HCT116 (cell line): ENCODE results near the gene SHANK3.

Experiments
- CEBPB ChIP-seq: IDR thresholded peaks from 2 replicates; pipeline ENCODE4 v1.6.1; 2012; ENCODE audit warnings: low read depth
- JUND ChIP-seq: IDR thresholded peaks from 2 replicates; pipeline ENCODE4 v1.6.1; 2012
- POLR2A ChIP-seq: IDR thresholded peaks from 2 replicates; pipeline ENCODE4 v1.7.0; 2011; ENCODE audit warnings: borderline replicate concordance; ENCODE audit not compliant: insufficient read depth, insufficient read length; ENCODE audit errors: extremely low read depth
- POLR2AphosphoS5 ChIP-seq: IDR thresholded peaks from 2 replicates; pipeline ENCODE4 v1.6.1; 2011; ENCODE audit warnings: mild to moderate bottlenecking, low read depth, low read length, moderate library complexity
- RAD21 ChIP-seq: IDR thresholded peaks from 2 replicates; pipeline ENCODE4 v1.6.1; 2012; ENCODE audit warnings: low read depth, mild to moderate bottlenecking
- TCF7L2 ChIP-seq: IDR thresholded peaks from 2 replicates; pipeline ENCODE4 v1.7.0; 2011; ENCODE audit warnings: borderline replicate concordance, inconsistent platforms; ENCODE audit not compliant: insufficient read depth, insufficient read length; ENCODE audit errors: extremely low read depth
- YY1 ChIP-seq: IDR thresholded peaks from 2 replicates; pipeline ENCODE4 v1.6.1; 2011; ENCODE audit warnings: low read length, low read depth, moderate library complexity, mild to moderate bottlenecking; ENCODE audit not compliant: insufficient replicate concordance; ENCODE audit errors: extremely low read depth
- ZNF274 ChIP-seq: fragments of 200-500 bp; sonication (Bioruptor generic); IDR thresholded peaks from 2 replicates; pipeline ENCODE4 v1.6.1; 2014; ENCODE audit warnings: mild to moderate bottlenecking, low read depth, low read length, inconsistent platforms
- TF ChIP-seq, protein P1 (sequence below), 3 experiments: fragments of 200-600 bp in 1 of 3; sonication (generic) in 1 of 3; IDR thresholded peaks in 2 of 3; conservative IDR thresholded peaks in 1 of 3; 2 replicates each; pipeline ENCODE4 v1.5.1; 2012 to 2017; ENCODE audit warnings: low read depth in 2 of 3, low read length in 2 of 3, antibody characterized with exemption in 1 of 3, borderline replicate concordance in 1 of 3, control low read depth in 1 of 3, mild to moderate bottlenecking in 1 of 3, mixed read lengths in 1 of 3, mixed run types in 1 of 3, moderate library complexity in 1 of 3; ENCODE audit not compliant: insufficient read depth in 1 of 3
- TF ChIP-seq, protein P2 (sequence below): IDR thresholded peaks from 2 replicates; pipeline ENCODE4 v1.6.1; 2012; ENCODE audit warnings: low read depth
- TF ChIP-seq, protein P3 (sequence below): IDR thresholded peaks from 2 replicates; pipeline ENCODE4 v1.6.1; 2012
- TF ChIP-seq, protein P4 (sequence below): IDR thresholded peaks from 2 replicates; pipeline ENCODE4 v1.6.1; 2012

DNA sequence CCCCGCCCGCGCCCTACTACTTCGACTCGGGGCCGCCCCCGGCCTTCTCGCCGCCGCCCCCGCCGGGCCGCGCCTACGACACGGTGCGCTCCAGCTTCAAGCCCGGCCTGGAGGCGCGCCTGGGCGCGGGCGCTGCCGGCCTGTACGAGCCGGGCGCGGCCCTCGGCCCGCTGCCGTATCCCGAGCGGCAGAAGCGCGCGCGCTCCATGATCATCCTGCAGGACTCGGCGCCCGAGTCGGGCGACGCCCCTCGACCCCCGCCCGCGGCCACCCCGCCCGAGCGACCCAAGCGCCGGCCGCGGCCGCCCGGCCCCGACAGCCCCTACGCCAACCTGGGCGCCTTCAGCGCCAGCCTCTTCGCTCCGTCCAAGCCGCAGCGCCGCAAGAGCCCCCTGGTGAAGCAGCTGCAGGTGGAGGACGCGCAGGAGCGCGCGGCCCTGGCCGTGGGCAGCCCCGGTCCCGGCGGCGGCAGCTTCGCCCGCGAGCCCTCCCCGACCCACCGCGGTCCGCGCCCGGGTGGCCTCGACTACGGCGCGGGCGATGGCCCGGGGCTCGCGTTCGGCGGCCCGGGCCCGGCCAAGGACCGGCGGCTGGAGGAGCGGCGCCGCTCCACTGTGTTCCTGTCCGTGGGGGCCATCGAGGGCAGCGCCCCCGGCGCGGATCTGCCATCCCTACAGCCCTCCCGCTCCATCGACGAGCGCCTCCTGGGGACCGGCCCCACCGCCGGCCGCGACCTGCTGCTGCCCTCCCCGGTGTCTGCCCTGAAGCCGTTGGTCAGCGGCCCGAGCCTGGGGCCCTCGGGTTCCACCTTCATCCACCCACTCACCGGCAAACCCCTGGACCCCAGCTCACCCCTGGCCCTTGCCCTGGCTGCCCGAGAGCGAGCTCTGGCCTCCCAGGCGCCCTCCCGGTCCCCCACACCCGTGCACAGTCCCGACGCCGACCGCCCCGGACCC lies 48.0 kb downstream of the SHANK3 start:
- TF ChIP-seq POLR2A (no peak), ZNF274 (no peak), CEBPB (no peak), TCF7L2 (no peak), YY1 (no peak), POLR2AphosphoS5 (no peak), RAD21 (no peak), JUND (no peak)
- TF ChIP-seq, protein P1, sequence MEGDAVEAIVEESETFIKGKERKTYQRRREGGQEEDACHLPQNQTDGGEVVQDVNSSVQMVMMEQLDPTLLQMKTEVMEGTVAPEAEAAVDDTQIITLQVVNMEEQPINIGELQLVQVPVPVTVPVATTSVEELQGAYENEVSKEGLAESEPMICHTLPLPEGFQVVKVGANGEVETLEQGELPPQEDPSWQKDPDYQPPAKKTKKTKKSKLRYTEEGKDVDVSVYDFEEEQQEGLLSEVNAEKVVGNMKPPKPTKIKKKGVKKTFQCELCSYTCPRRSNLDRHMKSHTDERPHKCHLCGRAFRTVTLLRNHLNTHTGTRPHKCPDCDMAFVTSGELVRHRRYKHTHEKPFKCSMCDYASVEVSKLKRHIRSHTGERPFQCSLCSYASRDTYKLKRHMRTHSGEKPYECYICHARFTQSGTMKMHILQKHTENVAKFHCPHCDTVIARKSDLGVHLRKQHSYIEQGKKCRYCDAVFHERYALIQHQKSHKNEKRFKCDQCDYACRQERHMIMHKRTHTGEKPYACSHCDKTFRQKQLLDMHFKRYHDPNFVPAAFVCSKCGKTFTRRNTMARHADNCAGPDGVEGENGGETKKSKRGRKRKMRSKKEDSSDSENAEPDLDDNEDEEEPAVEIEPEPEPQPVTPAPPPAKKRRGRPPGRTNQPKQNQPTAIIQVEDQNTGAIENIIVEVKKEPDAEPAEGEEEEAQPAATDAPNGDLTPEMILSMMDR (IDR thresholded peaks at IDR 0.05 in 2 of 3, conservative IDR thresholded peaks at IDR 0.05 in 1 of 3; ENCODE audit: borderline replicate concordance in 1 of 3, insufficient read depth in 1 of 3, low read depth in 2 of 3, low read length in 2 of 3): no peak
- TF ChIP-seq, protein P2, sequence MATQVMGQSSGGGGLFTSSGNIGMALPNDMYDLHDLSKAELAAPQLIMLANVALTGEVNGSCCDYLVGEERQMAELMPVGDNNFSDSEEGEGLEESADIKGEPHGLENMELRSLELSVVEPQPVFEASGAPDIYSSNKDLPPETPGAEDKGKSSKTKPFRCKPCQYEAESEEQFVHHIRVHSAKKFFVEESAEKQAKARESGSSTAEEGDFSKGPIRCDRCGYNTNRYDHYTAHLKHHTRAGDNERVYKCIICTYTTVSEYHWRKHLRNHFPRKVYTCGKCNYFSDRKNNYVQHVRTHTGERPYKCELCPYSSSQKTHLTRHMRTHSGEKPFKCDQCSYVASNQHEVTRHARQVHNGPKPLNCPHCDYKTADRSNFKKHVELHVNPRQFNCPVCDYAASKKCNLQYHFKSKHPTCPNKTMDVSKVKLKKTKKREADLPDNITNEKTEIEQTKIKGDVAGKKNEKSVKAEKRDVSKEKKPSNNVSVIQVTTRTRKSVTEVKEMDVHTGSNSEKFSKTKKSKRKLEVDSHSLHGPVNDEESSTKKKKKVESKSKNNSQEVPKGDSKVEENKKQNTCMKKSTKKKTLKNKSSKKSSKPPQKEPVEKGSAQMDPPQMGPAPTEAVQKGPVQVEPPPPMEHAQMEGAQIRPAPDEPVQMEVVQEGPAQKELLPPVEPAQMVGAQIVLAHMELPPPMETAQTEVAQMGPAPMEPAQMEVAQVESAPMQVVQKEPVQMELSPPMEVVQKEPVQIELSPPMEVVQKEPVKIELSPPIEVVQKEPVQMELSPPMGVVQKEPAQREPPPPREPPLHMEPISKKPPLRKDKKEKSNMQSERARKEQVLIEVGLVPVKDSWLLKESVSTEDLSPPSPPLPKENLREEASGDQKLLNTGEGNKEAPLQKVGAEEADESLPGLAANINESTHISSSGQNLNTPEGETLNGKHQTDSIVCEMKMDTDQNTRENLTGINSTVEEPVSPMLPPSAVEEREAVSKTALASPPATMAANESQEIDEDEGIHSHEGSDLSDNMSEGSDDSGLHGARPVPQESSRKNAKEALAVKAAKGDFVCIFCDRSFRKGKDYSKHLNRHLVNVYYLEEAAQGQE: no peak
- TF ChIP-seq, protein P3, sequence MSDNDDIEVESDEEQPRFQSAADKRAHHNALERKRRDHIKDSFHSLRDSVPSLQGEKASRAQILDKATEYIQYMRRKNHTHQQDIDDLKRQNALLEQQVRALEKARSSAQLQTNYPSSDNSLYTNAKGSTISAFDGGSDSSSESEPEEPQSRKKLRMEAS: no peak
- TF ChIP-seq, protein P4, sequence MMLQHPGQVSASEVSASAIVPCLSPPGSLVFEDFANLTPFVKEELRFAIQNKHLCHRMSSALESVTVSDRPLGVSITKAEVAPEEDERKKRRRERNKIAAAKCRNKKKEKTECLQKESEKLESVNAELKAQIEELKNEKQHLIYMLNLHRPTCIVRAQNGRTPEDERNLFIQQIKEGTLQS: no peak
